Measurements from ENCODE around the gene BANF2.
"Not testable (repeated sequence)": the region's sequence is repeated elsewhere in the genome, so short reads cannot be mapped to it uniquely, and the experiment has no call there.

BANF2 gene

DNA sequence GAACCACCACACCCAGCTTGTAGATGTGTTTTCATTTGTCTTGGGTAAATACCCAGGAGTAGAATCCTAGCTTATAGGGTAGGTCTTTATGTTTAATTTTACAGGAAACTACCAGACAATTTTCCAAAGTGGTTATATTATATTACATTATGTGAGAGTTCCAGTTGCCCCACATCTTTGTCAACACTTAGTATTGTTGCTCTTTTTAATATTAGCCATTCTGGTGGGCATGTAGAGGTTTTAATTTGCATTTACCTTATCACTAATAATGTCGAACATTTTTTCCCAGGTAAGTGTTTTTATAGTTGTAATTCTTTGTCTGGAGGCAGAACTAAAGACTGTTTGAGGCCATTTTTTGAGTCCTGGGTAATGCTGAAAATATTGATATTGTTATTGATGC, 3.5 kb upstream of the BANF2 start:
- H3K36me3 ChIP-seq (ENCODE audit: control insufficient read depth, insufficient read depth, low read length) = no peaks in the 10 kb centered on the region
- H3K4me3 ChIP-seq (ENCODE audit: insufficient read depth, low read depth, low read length) = no peak overlapping the region
- no peak overlapping the region for H3K27ac ChIP-seq (ENCODE audit: insufficient read depth, low read depth, low read length, poor library complexity, severe bottlenecking)
- no peaks in the 10 kb centered on the region for H3K4me1 ChIP-seq (ENCODE audit: control insufficient read depth, insufficient read depth, low read length)
- no peaks in the 10 kb centered on the region for H3K9me3 ChIP-seq (ENCODE audit: control insufficient read depth, low read length)
- H3K27me3 ChIP-seq (ENCODE audit: control insufficient read depth, insufficient read depth, low read length, poor library complexity, severe bottlenecking) = no peaks in the 10 kb centered on the region
- 86 to 88% methylated on average over 1 of the region's 1 CpG for WGBS, 2 experiments

DNA sequence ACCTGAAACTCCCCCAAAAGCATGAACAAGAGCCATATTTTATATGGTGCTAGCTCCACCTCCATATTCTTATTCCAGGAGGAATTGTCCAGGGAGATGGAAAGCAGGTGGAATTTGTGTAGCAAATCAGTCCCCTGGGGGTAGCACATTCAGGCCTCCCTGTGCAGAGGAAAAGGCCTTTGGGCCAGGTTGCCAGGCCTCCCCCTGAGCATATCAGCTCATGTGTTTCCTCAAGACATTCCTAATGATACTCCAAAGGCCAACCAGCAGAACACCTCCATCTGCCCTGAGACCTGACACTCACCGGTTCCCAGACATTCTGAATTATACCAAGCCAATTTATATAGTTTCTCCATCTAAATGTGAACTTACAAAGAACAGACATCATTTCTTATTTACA, 2.6 kb upstream of the BANF2 start:
- H3K27me3 ChIP-seq (ENCODE audit: control insufficient read depth, insufficient read depth, low read length, poor library complexity, severe bottlenecking) = no peaks in the 10 kb centered on the region
- no peaks in the 10 kb centered on the region for H3K9me3 ChIP-seq (ENCODE audit: control insufficient read depth, low read length)
- no peaks in the 10 kb centered on the region for H3K4me1 ChIP-seq (ENCODE audit: control insufficient read depth, insufficient read depth, low read length)
- no peaks in the 10 kb centered on the region for H3K36me3 ChIP-seq (ENCODE audit: control insufficient read depth, insufficient read depth, low read length)
- no peak overlapping the region for H3K4me3 ChIP-seq (ENCODE audit: insufficient read depth, low read depth, low read length)
- 89 to 92% methylated on average over 1 of the region's 1 CpG for WGBS, 2 experiments
- no peak overlapping the region for H3K27ac ChIP-seq (ENCODE audit: insufficient read depth, low read depth, low read length, poor library complexity, severe bottlenecking)

DNA sequence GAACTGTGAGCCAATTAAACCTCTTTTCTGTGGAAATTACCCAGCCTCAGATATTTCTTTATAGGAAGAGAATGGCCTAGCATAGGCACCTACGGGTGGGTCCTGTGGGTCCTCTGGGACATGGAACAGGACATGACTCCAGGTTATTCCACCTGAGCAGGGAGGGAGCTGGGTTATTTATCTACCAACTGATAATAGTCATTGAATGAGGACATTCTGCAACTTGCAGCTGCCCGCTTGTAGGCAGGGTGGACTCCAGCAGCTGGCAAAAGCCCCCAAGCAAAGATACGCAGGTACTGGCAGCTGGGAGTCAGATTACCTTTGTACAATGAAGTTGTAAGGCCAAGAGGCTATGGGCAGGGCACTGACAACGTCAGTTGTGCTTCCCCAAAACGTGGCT, 1.4 kb upstream of the BANF2 start:
- no peaks in the 10 kb centered on the region for H3K27me3 ChIP-seq (ENCODE audit: control insufficient read depth, insufficient read depth, low read length, poor library complexity, severe bottlenecking)
- no peaks in the 10 kb centered on the region for H3K36me3 ChIP-seq (ENCODE audit: control insufficient read depth, insufficient read depth, low read length)
- H3K27ac ChIP-seq (ENCODE audit: insufficient read depth, low read depth, low read length, poor library complexity, severe bottlenecking) = no peak overlapping the region
- no peaks in the 10 kb centered on the region for H3K9me3 ChIP-seq (ENCODE audit: control insufficient read depth, low read length)
- no peaks in the 10 kb centered on the region for H3K4me1 ChIP-seq (ENCODE audit: control insufficient read depth, insufficient read depth, low read length)
- H3K4me3 ChIP-seq (ENCODE audit: insufficient read depth, low read depth, low read length) = no peak overlapping the region
- 66 to 70% methylated on average over 5 of the region's 5 CpGs for WGBS, 2 experiments

DNA sequence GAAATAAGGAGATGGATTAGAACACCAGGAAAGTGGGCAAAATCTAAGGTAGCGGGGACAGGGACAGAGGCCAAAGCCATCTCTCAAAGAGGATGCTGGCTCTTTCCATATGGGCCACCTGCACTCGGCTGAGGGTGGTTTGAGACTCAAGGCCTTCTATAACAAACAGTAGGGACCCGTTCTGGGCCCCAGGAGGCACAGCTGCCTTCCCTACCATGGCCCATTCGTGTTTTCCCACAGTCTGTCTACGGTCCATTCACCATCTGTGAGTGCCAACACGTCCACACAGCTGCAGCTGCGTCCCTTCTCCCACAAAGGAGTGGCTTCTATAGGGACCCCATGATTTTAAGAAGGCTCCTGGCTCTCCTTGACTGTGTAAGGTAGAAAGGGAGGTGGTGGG, 871 bp downstream of the BANF2 start:
- Histone ChIP-seq H3K36me3 (ENCODE audit: control insufficient read depth, insufficient read depth, low read length) (no peaks in the 10 kb centered on the region), H3K4me1 (ENCODE audit: control insufficient read depth, insufficient read depth, low read length) (no peaks in the 10 kb centered on the region), H3K27ac (ENCODE audit: insufficient read depth, low read depth, low read length, poor library complexity, severe bottlenecking) (no peak overlapping the region), H3K27me3 (ENCODE audit: control insufficient read depth, insufficient read depth, low read length, poor library complexity, severe bottlenecking) (no peaks in the 10 kb centered on the region), H3K4me3 (ENCODE audit: insufficient read depth, low read depth, low read length) (no peak overlapping the region), H3K9me3 (ENCODE audit: control insufficient read depth, low read length) (no peaks in the 10 kb centered on the region)
- WGBS, 2 experiments = 86% methylated on average over 7 of the region's 7 CpGs

GRCh38 chr20:17701826-17702225, 2.1 kb downstream of the BANF2 start:
- Histone ChIP-seq H3K4me3 (ENCODE audit: insufficient read depth, low read depth, low read length) (no peak overlapping the region), H3K4me1 (ENCODE audit: control insufficient read depth, insufficient read depth, low read length) (no peaks in the 10 kb centered on the region), H3K9me3 (ENCODE audit: control insufficient read depth, low read length) (no peaks in the 10 kb centered on the region), H3K36me3 (ENCODE audit: control insufficient read depth, insufficient read depth, low read length) (no peaks in the 10 kb centered on the region), H3K27me3 (ENCODE audit: control insufficient read depth, insufficient read depth, low read length, poor library complexity, severe bottlenecking) (no peaks in the 10 kb centered on the region), H3K27ac (ENCODE audit: insufficient read depth, low read depth, low read length, poor library complexity, severe bottlenecking) (no peak overlapping the region)
- WGBS, 2 experiments = 88 to 95% methylated on average over 4 of the region's 4 CpGs

DNA sequence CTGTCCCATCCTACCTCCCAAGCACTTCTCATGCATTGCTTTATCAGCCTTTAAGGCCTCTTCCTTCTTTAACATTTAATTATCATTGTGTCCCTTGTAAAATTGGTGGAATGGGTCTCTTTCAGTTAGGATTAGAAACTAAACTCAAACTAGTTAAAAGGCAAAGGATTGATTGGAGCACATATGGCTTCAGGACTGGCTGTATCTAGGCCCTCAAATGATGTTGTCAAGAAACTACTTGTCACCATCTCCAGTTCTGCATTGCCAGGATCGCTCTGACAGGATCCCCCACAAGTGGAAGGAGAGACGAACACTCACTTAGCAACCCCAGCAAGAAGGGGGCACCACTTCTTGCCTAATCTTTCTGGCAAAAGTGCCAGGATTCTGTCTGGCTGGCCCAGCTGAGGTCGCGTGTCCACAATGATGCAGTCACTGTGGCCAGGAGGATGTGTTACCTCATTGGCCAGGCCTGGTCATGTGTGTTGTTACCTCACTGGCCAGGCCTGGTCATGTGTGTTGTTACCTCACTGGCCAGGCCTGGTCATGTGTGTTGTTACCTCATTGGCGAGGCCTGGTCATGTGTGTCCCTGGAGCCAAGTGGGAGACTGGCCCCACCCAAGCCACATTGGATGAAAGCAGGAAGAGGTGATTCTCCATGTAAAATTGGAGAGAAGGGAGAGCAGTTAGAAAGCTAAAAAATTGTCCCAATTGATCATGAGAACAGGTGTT, 5.0 kb downstream of the BANF2 start:
- 96% methylated on average over 5 of the region's 5 CpGs for WGBS, 2 experiments
- H3K27ac ChIP-seq (ENCODE audit: insufficient read depth, low read depth, low read length, poor library complexity, severe bottlenecking) = no peak overlapping the region
- H3K4me1 ChIP-seq (ENCODE audit: control insufficient read depth, insufficient read depth, low read length) = no peaks in the 10 kb centered on the region
- no peaks in the 10 kb centered on the region for H3K27me3 ChIP-seq (ENCODE audit: control insufficient read depth, insufficient read depth, low read length, poor library complexity, severe bottlenecking)
- H3K9me3 ChIP-seq (ENCODE audit: control insufficient read depth, low read length) = no peaks in the 10 kb centered on the region
- H3K36me3 ChIP-seq (ENCODE audit: control insufficient read depth, insufficient read depth, low read length) = no peaks in the 10 kb centered on the region
- no peak overlapping the region for H3K4me3 ChIP-seq (ENCODE audit: insufficient read depth, low read depth, low read length)

DNA sequence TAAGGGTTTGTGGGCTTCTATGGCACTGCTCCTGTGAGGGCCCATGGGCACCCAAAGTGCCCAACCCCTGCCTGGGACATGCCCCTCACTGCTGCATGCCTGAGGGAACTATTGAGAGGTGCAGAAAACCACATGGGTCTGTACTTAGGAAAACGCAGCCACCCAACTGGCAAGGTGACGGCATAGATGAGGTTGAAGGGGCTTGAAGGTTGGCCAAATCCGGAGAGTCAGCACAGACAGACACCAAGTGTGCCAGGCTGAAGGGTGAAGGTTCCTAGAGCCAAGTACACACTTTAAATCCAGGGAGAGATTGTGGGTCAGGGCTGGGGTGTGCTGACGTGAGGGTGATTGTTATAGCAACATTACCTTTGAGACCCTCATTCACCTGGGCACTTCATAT, 6.2 kb downstream of the BANF2 start:
- H3K9me3 ChIP-seq (ENCODE audit: control insufficient read depth, low read length) = no peaks in the 10 kb centered on the region
- no peak overlapping the region for H3K4me3 ChIP-seq (ENCODE audit: insufficient read depth, low read depth, low read length)
- H3K27ac ChIP-seq (ENCODE audit: insufficient read depth, low read depth, low read length, poor library complexity, severe bottlenecking) = no peak overlapping the region
- H3K27me3 ChIP-seq (ENCODE audit: control insufficient read depth, insufficient read depth, low read length, poor library complexity, severe bottlenecking) = no peaks in the 10 kb centered on the region
- 88% methylated on average over 4 of the region's 4 CpGs for WGBS, 2 experiments
- peaks cover 6% of the 10 kb centered on the region for H3K4me1 ChIP-seq (ENCODE audit: control insufficient read depth, insufficient read depth, low read length)
- H3K36me3 ChIP-seq (ENCODE audit: control insufficient read depth, insufficient read depth, low read length) = no peaks in the 10 kb centered on the region

DNA sequence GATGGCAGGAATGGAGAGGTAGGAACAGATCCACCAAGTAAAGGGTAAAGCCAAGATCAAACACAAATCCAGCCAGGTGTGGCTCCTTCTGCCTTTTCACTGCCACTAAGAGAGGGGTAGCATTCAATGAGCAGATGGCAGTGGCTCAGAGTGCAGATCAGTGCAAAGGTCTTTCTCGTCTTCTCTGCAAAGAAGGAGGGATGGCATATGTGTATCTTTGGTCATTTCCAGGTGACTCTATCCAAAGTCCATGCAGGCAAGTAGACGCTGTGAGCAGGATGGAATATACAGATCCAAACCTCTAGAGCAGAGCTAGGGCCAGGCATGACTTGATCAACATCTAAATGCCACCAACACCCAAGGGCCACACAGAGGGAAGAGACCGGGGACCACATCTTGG, 6.9 kb downstream of the BANF2 start:
- Histone ChIP-seq H3K4me3 (ENCODE audit: insufficient read depth, low read depth, low read length) (no peak overlapping the region), H3K27ac (ENCODE audit: insufficient read depth, low read depth, low read length, poor library complexity, severe bottlenecking) (no peak overlapping the region), H3K9me3 (ENCODE audit: control insufficient read depth, low read length) (no peaks in the 10 kb centered on the region), H3K27me3 (ENCODE audit: control insufficient read depth, insufficient read depth, low read length, poor library complexity, severe bottlenecking) (no peaks in the 10 kb centered on the region), H3K4me1 (ENCODE audit: control insufficient read depth, insufficient read depth, low read length) (peaks cover 11% of the 10 kb centered on the region), H3K36me3 (ENCODE audit: control insufficient read depth, insufficient read depth, low read length) (no peaks in the 10 kb centered on the region)
- 93 to 95% methylated on average over 3 of the region's 3 CpGs for WGBS, 2 experiments

DNA sequence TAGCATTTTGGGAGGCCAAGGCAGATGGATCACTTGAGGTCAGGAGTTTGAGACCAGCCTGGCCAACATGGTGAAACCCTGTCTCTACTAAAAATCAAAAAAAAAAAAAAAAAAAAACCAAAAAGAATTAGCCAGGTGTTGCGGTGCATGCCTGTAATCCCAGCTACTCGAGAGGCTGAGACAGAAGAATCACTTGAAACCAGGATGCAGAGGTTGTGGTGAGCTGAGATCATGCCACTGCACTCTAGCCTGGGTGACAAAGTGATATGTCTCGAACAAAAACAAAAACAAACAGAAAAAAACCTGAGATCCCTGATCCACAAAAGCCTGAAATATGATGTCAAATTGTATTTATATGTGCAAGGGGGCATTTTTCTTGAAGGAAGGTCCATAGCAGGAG, 8.2 kb downstream of the BANF2 start:
- 88 to 96% methylated on average over 3 of the region's 3 CpGs for WGBS, 2 experiments
- not testable (repeated sequence) for H3K27ac ChIP-seq (ENCODE audit: insufficient read depth, low read depth, low read length, poor library complexity, severe bottlenecking); H3K36me3 ChIP-seq (ENCODE audit: control insufficient read depth, insufficient read depth, low read length); H3K9me3 ChIP-seq (ENCODE audit: control insufficient read depth, low read length); H3K4me3 ChIP-seq (ENCODE audit: insufficient read depth, low read depth, low read length); H3K27me3 ChIP-seq (ENCODE audit: control insufficient read depth, insufficient read depth, low read length, poor library complexity, severe bottlenecking)
- H3K4me1 ChIP-seq (ENCODE audit: control insufficient read depth, insufficient read depth, low read length) = peaks cover 11% of the 10 kb centered on the region

- Histone ChIP-seq H3K27me3 (ENCODE audit: control insufficient read depth, insufficient read depth, low read length, poor library complexity, severe bottlenecking) (no peaks in the 10 kb centered on the region), H3K9me3 (ENCODE audit: control insufficient read depth, low read length) (no peaks in the 10 kb centered on the region), H3K4me1 (ENCODE audit: control insufficient read depth, insufficient read depth, low read length) (peaks cover 11% of the 10 kb centered on the region), H3K4me3 (ENCODE audit: insufficient read depth, low read depth, low read length) (no peak overlapping the region), H3K27ac (ENCODE audit: insufficient read depth, low read depth, low read length, poor library complexity, severe bottlenecking) (no peak overlapping the region), H3K36me3 (ENCODE audit: control insufficient read depth, insufficient read depth, low read length) (no peaks in the 10 kb centered on the region)
- WGBS, 2 experiments = 91 to 96% methylated on average over 7 of the region's 7 CpGs
These were observed 9.1 kb downstream of the BANF2 start for GRCh38 chr20:17708675-17709360.
